Measurements from ENCODE around the gene ZNF594. TPM values are rescaled to one million over a fixed set of nuclear protein-coding genes. Genes with fewer than 3 reads are reported as not detected.
"Not testable (repeated sequence)": the region's sequence is repeated elsewhere in the genome, so short reads cannot be mapped to it uniquely, and the experiment has no call there.

Gene ZNF594
- total and polyA plus RNA-seq, 2 of the 13 experiments (the other 11 are each of a cell fraction or from before 2014, with no cell fraction given), result 2.9 to 9.6 TPM

GRCh38 chr17:5135726-5136579 lies 55.7 kb downstream of the ZNF594 start (continued):
- no peak for TF ChIP-seq CTCF (CRISPR knock-in tag; IDR thresholded peaks at IDR 0.05)
- no peak for TF ChIP-seq ZNF17 (CRISPR knock-in tag; IDR thresholded peaks at IDR 0.05)
- no peak for TF ChIP-seq SNAPC2 (CRISPR knock-in tag; IDR thresholded peaks at IDR 0.05)
- TF ChIP-seq ZNF644 (CRISPR knock-in tag; IDR thresholded peaks at IDR 0.05; ENCODE audit: low read depth), result no peak
- TF ChIP-seq KMT2A (CRISPR knock-in tag; IDR thresholded peaks at IDR 0.05), result no peak
- no peak for TF ChIP-seq PPARG (CRISPR knock-in tag; conservative IDR thresholded peaks at IDR 0.05)
- TF ChIP-seq CHCHD3 (CRISPR knock-in tag; IDR thresholded peaks at IDR 0.05), result no peak

- H3K4me2 ChIP-seq (ENCODE audit: low read depth, low read length); H4K20me1 ChIP-seq (ENCODE audit: insufficient read depth, low read length); H3K36me3 ChIP-seq (replicated peaks in 1 of 2; ENCODE audit: control insufficient read depth in 1 of 2, insufficient read depth in 2 of 2, low read length in 2 of 2); H3K9me3 ChIP-seq (ENCODE audit: low read length); BruUV-seq (replicated peaks); FAIRE-seq; in situ Hi-C loops (cut with HindIII; ENCODE audit: extremely low pct_ligation_motif_present, low pct_unique_long_range_greater_than_20kb); H3K9ac ChIP-seq (ENCODE audit: insufficient read depth, low read depth, low read length); H3K4me3 ChIP-seq (replicated peaks in 1 of 3; ENCODE audit: insufficient read depth in 1 of 3, low read depth in 2 of 3, low read length in 3 of 3); H3K79me2 ChIP-seq (ENCODE audit: insufficient read depth, low read length); CTCF ChIA-PET (ENCODE audit: low intra/inter-chr PET ratio, low total read pairs); POLR2A ChIA-PET; ATAC-seq; H3K27ac ChIP-seq (ENCODE audit: extremely low read length, insufficient read depth, low read length); intact Hi-C loops (cut with micrococcal nuclease; ENCODE audit: unreplicated experiment); H2AFZ ChIP-seq (ENCODE audit: low read length); DNase-seq (ENCODE audit: low spot score): not testable (repeated sequence)
- WGBS (ENCODE audit: low lambda C conversion rate), result 39% methylated on average over 4 of the region's 8 CpGs
- Histone ChIP-seq H3K4me1 (ENCODE audit: insufficient read depth, low read length) (peaks cover 20% of the 10 kb centered on the region), H3K27me3 (ENCODE audit: control insufficient read depth in 1 of 2, insufficient read depth in 2 of 2, low read length in 2 of 2) (peaks cover 2 to 22% of the 10 kb centered on the region in 2 experiments; a peak in 4 of 5 replicates)
Measured at GRCh38 chr17:5135131-5135712, 56.4 kb downstream of the ZNF594 start.

GRCh38 chr17:5134571-5134970 lies 57.1 kb downstream of the ZNF594 start:
- ATAC-seq; DNase-seq (ENCODE audit: low spot score); FAIRE-seq; H3K79me2 ChIP-seq (ENCODE audit: insufficient read depth, low read length); H3K27ac ChIP-seq (ENCODE audit: extremely low read length, insufficient read depth, low read length); intact Hi-C loops (cut with micrococcal nuclease; ENCODE audit: unreplicated experiment); BruUV-seq (replicated peaks); H2AFZ ChIP-seq (ENCODE audit: low read length); H4K20me1 ChIP-seq (ENCODE audit: insufficient read depth, low read length); H3K4me2 ChIP-seq (ENCODE audit: low read depth, low read length); H3K4me3 ChIP-seq (replicated peaks in 1 of 3; ENCODE audit: insufficient read depth in 1 of 3, low read depth in 2 of 3, low read length in 3 of 3); H3K9ac ChIP-seq (ENCODE audit: insufficient read depth, low read depth, low read length); H3K36me3 ChIP-seq (replicated peaks in 1 of 2; ENCODE audit: control insufficient read depth in 1 of 2, insufficient read depth in 2 of 2, low read length in 2 of 2); in situ Hi-C loops (cut with HindIII; ENCODE audit: extremely low pct_ligation_motif_present, low pct_unique_long_range_greater_than_20kb); H3K9me3 ChIP-seq (ENCODE audit: low read length); CTCF ChIA-PET (ENCODE audit: low intra/inter-chr PET ratio, low total read pairs); POLR2A ChIA-PET: not testable (repeated sequence)
- WGBS (ENCODE audit: low lambda C conversion rate), result 37% methylated on average over 11 of the region's 11 CpGs
- Histone ChIP-seq H3K27me3 (ENCODE audit: control insufficient read depth in 1 of 2, insufficient read depth in 2 of 2, low read length in 2 of 2) (peaks cover 2 to 24% of the 10 kb centered on the region in 2 experiments; a peak in 4 of 5 replicates), H3K4me1 (ENCODE audit: insufficient read depth, low read length) (peaks cover 20% of the 10 kb centered on the region)

- H3K4me3 ChIP-seq (replicated peaks in 1 of 3; ENCODE audit: insufficient read depth in 1 of 3, low read depth in 2 of 3, low read length in 3 of 3); FAIRE-seq; H2AFZ ChIP-seq (ENCODE audit: low read length); CTCF ChIA-PET (ENCODE audit: low intra/inter-chr PET ratio, low total read pairs); H3K36me3 ChIP-seq (replicated peaks in 1 of 2; ENCODE audit: control insufficient read depth in 1 of 2, insufficient read depth in 2 of 2, low read length in 2 of 2); BruUV-seq (replicated peaks); H3K4me2 ChIP-seq (ENCODE audit: low read depth, low read length); DNase-seq (ENCODE audit: low spot score); H3K9me3 ChIP-seq (ENCODE audit: low read length); H3K27ac ChIP-seq (ENCODE audit: extremely low read length, insufficient read depth, low read length); ATAC-seq; POLR2A ChIA-PET; H3K9ac ChIP-seq (ENCODE audit: insufficient read depth, low read depth, low read length); H4K20me1 ChIP-seq (ENCODE audit: insufficient read depth, low read length); H3K79me2 ChIP-seq (ENCODE audit: insufficient read depth, low read length); intact Hi-C loops (cut with micrococcal nuclease; ENCODE audit: unreplicated experiment); in situ Hi-C loops (cut with HindIII; ENCODE audit: extremely low pct_ligation_motif_present, low pct_unique_long_range_greater_than_20kb): not testable (repeated sequence)
- Histone ChIP-seq H3K27me3 (ENCODE audit: control insufficient read depth in 1 of 2, insufficient read depth in 2 of 2, low read length in 2 of 2) (peaks cover 2 to 24% of the 10 kb centered on the region in 2 experiments; a peak in 4 of 5 replicates), H3K4me1 (ENCODE audit: insufficient read depth, low read length) (peaks cover 20% of the 10 kb centered on the region)
- 25% methylated on average over 8 of the region's 8 CpGs for WGBS (ENCODE audit: low lambda C conversion rate)
Measured at GRCh38 chr17:5133961-5134360, 57.7 kb downstream of the ZNF594 start.
